Stomach (tissue), 4 donors: Measurements from ENCODE around the gene ULK1.

ENCODE experiments used
- EP300 ChIP-seq: sonication (generic); formaldehyde crosslinking; IDR thresholded peaks from one replicate; pipeline ENCODE4 v1.6.1; 2017; ENCODE audit warnings: antibody characterized with exemption
- POLR2A ChIP-seq, 4 donors: fragments of 450-650 bp; IDR thresholded peaks; one replicate each; pipeline ENCODE4 v1.6.1; 2016; ENCODE audit warnings: antibody characterized with exemption in 4 of 4, control low read depth in 2 of 4, mild to moderate bottlenecking in 1 of 4, moderate library complexity in 1 of 4
- POLR2AphosphoS5 ChIP-seq, 3 donors: sonication (generic); formaldehyde crosslinking; IDR thresholded peaks; one replicate each; pipeline ENCODE4 v1.6.1; 2016; ENCODE audit warnings: antibody characterized with exemption in 3 of 3
- TF ChIP-seq, protein P1 (sequence below), 7 experiments: fragments of 450-650 bp in 4 of 7; fragments of 200-600 bp in 3 of 7; sonication (generic) in 3 of 7; IDR thresholded peaks; one replicate each; pipeline ENCODE4 v1.5.1; 2016 to 2019; ENCODE audit warnings: antibody characterized with exemption in 7 of 7, control low read depth in 2 of 7, mild to moderate bottlenecking in 1 of 7

DNA sequence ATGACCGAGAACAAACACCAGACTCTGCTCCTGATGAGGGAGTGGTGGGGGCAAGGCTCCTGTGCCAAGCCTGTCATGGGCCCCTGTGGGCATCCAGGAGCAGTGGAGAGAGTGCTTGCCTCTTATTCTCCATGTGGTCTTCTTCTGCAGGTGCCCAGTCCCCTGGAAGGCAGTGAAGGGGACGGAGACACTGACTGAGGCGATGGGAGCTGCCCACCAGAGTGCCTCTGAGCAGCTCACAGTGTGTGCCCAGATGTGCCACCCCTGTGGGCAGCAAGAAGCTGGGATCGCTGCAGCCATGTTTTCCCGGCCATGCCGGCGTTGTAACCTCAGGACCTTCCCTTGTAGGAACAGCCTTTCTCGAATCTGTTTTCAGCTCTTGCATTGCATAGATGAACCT is 49.0 kb downstream of the ULK1 start:
- TF ChIP-seq, protein P1, sequence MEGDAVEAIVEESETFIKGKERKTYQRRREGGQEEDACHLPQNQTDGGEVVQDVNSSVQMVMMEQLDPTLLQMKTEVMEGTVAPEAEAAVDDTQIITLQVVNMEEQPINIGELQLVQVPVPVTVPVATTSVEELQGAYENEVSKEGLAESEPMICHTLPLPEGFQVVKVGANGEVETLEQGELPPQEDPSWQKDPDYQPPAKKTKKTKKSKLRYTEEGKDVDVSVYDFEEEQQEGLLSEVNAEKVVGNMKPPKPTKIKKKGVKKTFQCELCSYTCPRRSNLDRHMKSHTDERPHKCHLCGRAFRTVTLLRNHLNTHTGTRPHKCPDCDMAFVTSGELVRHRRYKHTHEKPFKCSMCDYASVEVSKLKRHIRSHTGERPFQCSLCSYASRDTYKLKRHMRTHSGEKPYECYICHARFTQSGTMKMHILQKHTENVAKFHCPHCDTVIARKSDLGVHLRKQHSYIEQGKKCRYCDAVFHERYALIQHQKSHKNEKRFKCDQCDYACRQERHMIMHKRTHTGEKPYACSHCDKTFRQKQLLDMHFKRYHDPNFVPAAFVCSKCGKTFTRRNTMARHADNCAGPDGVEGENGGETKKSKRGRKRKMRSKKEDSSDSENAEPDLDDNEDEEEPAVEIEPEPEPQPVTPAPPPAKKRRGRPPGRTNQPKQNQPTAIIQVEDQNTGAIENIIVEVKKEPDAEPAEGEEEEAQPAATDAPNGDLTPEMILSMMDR (IDR thresholded peaks at IDR 0.05): no peak
- TF ChIP-seq POLR2A (IDR thresholded peaks at IDR 0.05) (no peak), POLR2AphosphoS5 (IDR thresholded peaks at IDR 0.05) (no peak), EP300 (no peak)
